ENCODE measurements around the gene SAT1.

GRCh38 chrX:23803931-23804381 is 21.0 kb downstream of the SAT1 start:
- no peak for TF ChIP-seq POLR2A (IDR thresholded peaks at IDR 0.05; ENCODE audit: low read length)
- no peak for TF ChIP-seq GATA1 (IDR thresholded peaks at IDR 0.05; ENCODE audit: low read depth, low read length)
